ENCODE data around the gene PLXNA4.

- TF ChIP-seq MAFK (IDR thresholded peaks at IDR 0.05; ENCODE audit: partially characterized antibody) = no peak
- TF ChIP-seq CTCF (IDR thresholded peaks at IDR 0.05) = no peak
- TF ChIP-seq REST (IDR thresholded peaks at IDR 0.05) = no peak
- TF ChIP-seq POLR2A (IDR thresholded peaks at IDR 0.05; ENCODE audit: low read length) = no peak
- TF ChIP-seq TP53 (CRISPR knock-in tag; IDR thresholded peaks at IDR 0.05) = no peak
- no peak for TF ChIP-seq RAD21 (conservative IDR thresholded peaks at IDR 0.05 in 1 of 2, IDR thresholded peaks at IDR 0.05 in 1 of 2)
- TF ChIP-seq CEBPB (IDR thresholded peaks at IDR 0.05) = no peak
- TF ChIP-seq RCOR1 (IDR thresholded peaks at IDR 0.05; ENCODE audit: low read depth, low read length) = no peak
These were observed 42.1 kb upstream of the PLXNA4 start for GRCh38 chr7:132618271-132618955.

All from A549 (cell line).